ENCODE measurements around the gene CPLX1. TPM values are rescaled to one million over a fixed set of nuclear protein-coding genes. Genes with fewer than 3 reads are reported as not detected.

The CPLX1 gene
- total RNA-seq, 1 donor from 2014 or later = 3.1 TPM

Other genes starting within 250 kb of the CPLX1 start
- gene TMEM271, start 249.8 kb downstream of the CPLX1 start, total RNA-seq = not detected
- gene PDE6B, start 200.6 kb downstream of the CPLX1 start, total RNA-seq = 1.7 TPM
- 1,162 TPM for gene ATP5ME, start 151.9 kb downstream of the CPLX1 start, total RNA-seq
- gene MYL5, start 151.6 kb downstream of the CPLX1 start, total RNA-seq = 3.9 TPM
- 17.3 TPM for gene SLC49A3, start 137.0 kb downstream of the CPLX1 start, total RNA-seq
- gene PCGF3, start 120.3 kb downstream of the CPLX1 start, total RNA-seq = 21.7 TPM
- gene GAK, start 106.2 kb upstream of the CPLX1 start, total RNA-seq = 29.3 TPM
- gene TMEM175, start 106.3 kb upstream of the CPLX1 start, total RNA-seq = 17.4 TPM
- 3.8 TPM for gene DGKQ, start 147.4 kb upstream of the CPLX1 start, total RNA-seq
- gene IDUA, start 160.9 kb upstream of the CPLX1 start, total RNA-seq = 8.6 TPM
- not detected for gene SLC26A1, start 167.3 kb upstream of the CPLX1 start, total RNA-seq
- gene FGFRL1, start 185.5 kb upstream of the CPLX1 start, total RNA-seq = 21.0 TPM

Data from Right ventricle myocardium inferior (tissue), 1 donor.